Hepatocyte (in vitro differentiated cells): ENCODE data around the gene ELL2.

ENCODE experiments used
- EZH2 ChIP-seq: fragments of 200-600 bp; sonication (generic); IDR thresholded peaks from 2 replicates; pipeline ENCODE4 v1.6.1; 2016; ENCODE audit warnings: antibody characterized with exemption, mild to moderate bottlenecking, borderline replicate concordance
- TF ChIP-seq, protein P1 (sequence below): fragments of 200-600 bp; sonication (generic); IDR thresholded peaks from 2 replicates; pipeline ENCODE4 v1.5.1; 2016; ENCODE audit warnings: antibody characterized with exemption, mild to moderate bottlenecking; ENCODE audit not compliant: poor library complexity

- TF ChIP-seq, protein P1, sequence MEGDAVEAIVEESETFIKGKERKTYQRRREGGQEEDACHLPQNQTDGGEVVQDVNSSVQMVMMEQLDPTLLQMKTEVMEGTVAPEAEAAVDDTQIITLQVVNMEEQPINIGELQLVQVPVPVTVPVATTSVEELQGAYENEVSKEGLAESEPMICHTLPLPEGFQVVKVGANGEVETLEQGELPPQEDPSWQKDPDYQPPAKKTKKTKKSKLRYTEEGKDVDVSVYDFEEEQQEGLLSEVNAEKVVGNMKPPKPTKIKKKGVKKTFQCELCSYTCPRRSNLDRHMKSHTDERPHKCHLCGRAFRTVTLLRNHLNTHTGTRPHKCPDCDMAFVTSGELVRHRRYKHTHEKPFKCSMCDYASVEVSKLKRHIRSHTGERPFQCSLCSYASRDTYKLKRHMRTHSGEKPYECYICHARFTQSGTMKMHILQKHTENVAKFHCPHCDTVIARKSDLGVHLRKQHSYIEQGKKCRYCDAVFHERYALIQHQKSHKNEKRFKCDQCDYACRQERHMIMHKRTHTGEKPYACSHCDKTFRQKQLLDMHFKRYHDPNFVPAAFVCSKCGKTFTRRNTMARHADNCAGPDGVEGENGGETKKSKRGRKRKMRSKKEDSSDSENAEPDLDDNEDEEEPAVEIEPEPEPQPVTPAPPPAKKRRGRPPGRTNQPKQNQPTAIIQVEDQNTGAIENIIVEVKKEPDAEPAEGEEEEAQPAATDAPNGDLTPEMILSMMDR: no peak
- TF ChIP-seq EZH2: no peak
Measured at GRCh38 chr5:96008987-96009647, 47.5 kb upstream of the ELL2 start.
